Measurements from ENCODE around the gene LRBA. TPM values are rescaled to one million over a fixed set of nuclear protein-coding genes. Genes with fewer than 3 reads are reported as not detected.

The LRBA gene, protein sequence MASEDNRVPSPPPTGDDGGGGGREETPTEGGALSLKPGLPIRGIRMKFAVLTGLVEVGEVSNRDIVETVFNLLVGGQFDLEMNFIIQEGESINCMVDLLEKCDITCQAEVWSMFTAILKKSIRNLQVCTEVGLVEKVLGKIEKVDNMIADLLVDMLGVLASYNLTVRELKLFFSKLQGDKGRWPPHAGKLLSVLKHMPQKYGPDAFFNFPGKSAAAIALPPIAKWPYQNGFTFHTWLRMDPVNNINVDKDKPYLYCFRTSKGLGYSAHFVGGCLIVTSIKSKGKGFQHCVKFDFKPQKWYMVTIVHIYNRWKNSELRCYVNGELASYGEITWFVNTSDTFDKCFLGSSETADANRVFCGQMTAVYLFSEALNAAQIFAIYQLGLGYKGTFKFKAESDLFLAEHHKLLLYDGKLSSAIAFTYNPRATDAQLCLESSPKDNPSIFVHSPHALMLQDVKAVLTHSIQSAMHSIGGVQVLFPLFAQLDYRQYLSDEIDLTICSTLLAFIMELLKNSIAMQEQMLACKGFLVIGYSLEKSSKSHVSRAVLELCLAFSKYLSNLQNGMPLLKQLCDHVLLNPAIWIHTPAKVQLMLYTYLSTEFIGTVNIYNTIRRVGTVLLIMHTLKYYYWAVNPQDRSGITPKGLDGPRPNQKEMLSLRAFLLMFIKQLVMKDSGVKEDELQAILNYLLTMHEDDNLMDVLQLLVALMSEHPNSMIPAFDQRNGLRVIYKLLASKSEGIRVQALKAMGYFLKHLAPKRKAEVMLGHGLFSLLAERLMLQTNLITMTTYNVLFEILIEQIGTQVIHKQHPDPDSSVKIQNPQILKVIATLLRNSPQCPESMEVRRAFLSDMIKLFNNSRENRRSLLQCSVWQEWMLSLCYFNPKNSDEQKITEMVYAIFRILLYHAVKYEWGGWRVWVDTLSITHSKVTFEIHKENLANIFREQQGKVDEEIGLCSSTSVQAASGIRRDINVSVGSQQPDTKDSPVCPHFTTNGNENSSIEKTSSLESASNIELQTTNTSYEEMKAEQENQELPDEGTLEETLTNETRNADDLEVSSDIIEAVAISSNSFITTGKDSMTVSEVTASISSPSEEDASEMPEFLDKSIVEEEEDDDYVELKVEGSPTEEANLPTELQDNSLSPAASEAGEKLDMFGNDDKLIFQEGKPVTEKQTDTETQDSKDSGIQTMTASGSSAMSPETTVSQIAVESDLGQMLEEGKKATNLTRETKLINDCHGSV (N-terminal part only)
- total RNA-seq = 13.8 and 17.8 TPM in 2 replicates

DNA sequence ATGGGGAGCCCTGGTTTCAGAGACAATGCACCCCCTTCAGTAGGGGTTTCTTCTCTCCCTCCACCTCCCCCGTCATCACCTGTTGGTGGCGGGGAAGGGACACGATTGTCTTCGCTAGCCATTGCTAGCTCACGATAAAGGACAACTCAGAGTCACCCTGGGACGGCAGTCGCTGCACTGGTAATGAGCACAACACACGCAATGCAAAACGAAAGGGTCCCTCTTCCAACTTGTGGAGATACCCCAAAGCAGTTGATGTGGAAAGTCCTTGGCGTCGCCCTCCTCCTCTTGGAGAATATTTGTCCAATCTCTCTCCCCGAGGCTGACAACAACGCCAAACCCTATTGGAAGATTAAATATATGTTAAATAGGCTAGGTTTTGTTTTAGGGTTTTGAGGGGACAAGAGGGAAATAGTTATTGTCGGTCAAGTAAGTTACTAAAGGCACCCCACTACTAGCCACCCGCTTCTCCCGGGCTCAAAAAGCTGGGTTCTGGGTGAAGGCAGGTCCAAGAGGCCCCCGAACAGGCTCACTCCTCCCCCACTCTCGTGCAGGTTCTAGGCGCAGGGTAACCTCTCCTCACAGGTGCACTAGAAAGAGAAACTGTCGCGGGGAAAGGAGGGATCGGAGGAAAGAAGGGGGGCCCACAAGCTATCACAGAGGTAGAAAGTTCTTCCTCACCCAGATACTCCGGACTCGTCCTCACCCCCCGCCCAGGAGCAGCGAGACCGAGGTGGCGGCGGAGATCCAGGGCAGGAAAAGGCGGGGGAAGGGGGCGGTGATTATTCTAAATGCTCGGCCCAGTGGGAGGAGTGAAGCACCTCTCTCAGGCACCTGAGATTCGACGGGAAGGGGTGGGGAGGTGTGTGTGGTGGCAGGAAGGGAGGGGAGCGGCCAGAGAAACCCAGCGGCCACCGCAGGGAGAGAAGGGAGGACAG is at the start of gene LRBA:
Gene LRBA (minus strand): TSS at position 764 of the 938 bp plus-strand sequence. CDS start 642 bp downstream, at position 122.

DNA sequence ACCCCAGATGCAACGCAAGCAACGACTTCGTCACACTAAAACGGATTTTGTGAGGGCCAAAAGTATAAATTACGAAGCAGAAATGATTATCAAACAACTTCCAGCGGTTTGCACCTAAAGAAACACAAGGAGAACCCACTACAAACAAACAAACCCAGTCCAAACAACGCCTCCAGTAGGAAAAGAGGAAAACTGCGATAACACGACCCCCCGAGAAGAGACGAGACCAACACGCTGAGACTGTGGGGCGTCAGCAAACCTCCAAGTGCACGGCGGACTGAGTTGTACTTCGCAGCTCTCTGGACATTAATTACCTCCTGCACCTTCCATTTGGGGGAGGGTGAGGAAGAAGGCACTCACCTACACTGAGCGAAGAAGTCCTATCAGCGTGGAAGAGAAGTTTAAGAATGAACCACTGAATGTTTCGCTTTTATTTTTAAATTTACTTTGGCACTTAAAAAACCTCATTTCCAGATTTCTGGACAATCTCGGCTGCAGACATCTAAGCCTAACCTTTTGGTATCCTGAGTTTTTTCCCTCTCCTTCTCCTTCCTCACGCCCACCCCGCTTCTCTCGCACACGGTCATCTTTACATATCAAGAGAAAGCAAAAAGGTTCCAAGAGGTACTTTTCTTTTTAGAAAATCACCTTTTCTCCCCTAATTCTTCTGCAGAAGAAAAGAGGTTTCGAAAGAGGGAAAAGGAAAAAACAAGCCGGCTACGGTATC is 432.8 kb downstream of the LRBA start, which contains the start of gene MAB21L2:
Gene MAB21L2 (plus strand): TSS at position 6 of the 727 bp plus-strand sequence. CDS start 879 bp downstream, outside the sequence.

Other genes with a start within 250 kb of the LRBA start
- gene RPS3A, start 84.3 kb upstream of the LRBA start, total RNA-seq = 2,763 and 3,022 TPM in 2 replicates

Data from cardiac ventricle fibroblast (primary cell).